GM12892 (cell line): ENCODE results near the gene AZU1.

Source experiments
- POLR2AphosphoS5 ChIP-seq: IDR thresholded peaks from 2 replicates; pipeline ENCODE4 v1.6.1; 2011; ENCODE audit warnings: low read depth, low read length, control low read depth
- TAF1 ChIP-seq: IDR thresholded peaks from 2 replicates; pipeline ENCODE4 v1.6.1; 2011; ENCODE audit warnings: low read depth, mild to moderate bottlenecking, control low read depth, low read length, borderline replicate concordance

DNA sequence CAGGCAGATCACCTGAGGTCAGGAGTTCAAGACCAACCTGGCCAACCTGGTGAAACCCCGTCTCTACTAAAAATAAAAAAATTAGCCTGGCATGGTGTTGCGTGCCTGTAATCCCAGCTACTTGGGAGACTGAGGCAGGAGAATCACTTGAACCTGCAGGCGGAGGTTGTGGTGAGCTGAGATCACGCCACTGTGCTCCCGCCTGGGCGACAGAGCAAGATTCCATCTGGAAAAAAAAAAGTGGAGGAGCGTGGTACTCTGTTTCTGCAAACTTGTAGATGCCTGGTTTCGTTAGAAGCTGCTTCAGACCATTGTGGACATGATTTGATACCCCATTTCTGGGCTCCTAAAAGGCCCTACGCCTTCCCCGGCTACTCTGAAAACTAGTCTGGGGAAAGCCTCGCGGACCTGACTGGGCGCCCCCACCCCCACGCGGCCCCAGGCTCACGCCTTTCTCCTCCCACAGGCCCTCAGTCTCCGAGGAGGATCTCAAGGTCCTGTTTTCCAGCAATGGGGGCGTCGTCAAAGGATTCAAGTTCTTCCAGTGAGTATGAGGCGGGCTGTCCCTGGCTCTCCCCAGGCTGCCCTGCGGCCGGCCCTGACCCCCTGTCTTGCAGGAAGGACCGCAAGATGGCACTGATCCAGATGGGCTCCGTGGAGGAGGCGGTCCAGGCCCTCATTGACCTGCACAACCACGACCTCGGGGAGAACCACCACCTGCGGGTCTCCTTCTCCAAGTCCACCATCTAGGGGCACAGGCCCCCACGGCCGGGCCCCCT is 17.4 kb upstream of the AZU1 start:
- no peak for TF ChIP-seq TAF1
- TF ChIP-seq POLR2AphosphoS5, result no peak; the same call in 1 of the 2 replicates
